ENCODE data around the gene DZIP1.
A peak's percentile ranks its signal among the peaks of the same experiment; 100 is the strongest.

Gene DZIP1

GRCh38 chr13:95596701-95597100 is 47.8 kb downstream of the DZIP1 start:
- POLR2A ChIA-PET (ENCODE audit: low non-redundant PET): no interaction called here
- TF ChIP-seq CTCF (conservative IDR thresholded peaks at IDR 0.05; ENCODE audit: low read depth): no peak
- no peak overlapping the region for H3K27ac ChIP-seq
- DNase-seq (ENCODE audit: low spot score): no peak
- CTCF ChIA-PET: no interaction called here

GRCh38 chr13:95593462-95593861 is 51.0 kb downstream of the DZIP1 start:
- POLR2A ChIA-PET (ENCODE audit: low non-redundant PET): no interaction called here
- DNase-seq (ENCODE audit: low spot score): no peak
- CTCF ChIA-PET: no interaction called here
- H3K27ac ChIP-seq: no peak overlapping the region
- TF ChIP-seq CTCF (conservative IDR thresholded peaks at IDR 0.05; ENCODE audit: low read depth): no peak

GRCh38 chr13:95588721-95589120 is 55.8 kb downstream of the DZIP1 start:
- no peak overlapping the region for H3K27ac ChIP-seq
- POLR2A ChIA-PET (ENCODE audit: low non-redundant PET): no interaction called here
- CTCF ChIA-PET: no interaction called here
- TF ChIP-seq CTCF (conservative IDR thresholded peaks at IDR 0.05; ENCODE audit: low read depth): no peak
- DNase-seq (ENCODE audit: low spot score): no peak

- TF ChIP-seq CTCF (conservative IDR thresholded peaks at IDR 0.05; ENCODE audit: low read depth): no peak
- ChIA-PET POLR2A (ENCODE audit: low non-redundant PET) (no interaction called here), CTCF (no interaction called here)
- H3K27ac ChIP-seq: no peak overlapping the region
- DNase-seq (ENCODE audit: low spot score): no peak
Observed at GRCh38 chr13:95588134-95588533, 56.4 kb downstream of the DZIP1 start.

GRCh38 chr13:95585867-95586266 is 58.6 kb downstream of the DZIP1 start:
- no peak for DNase-seq (ENCODE audit: low spot score)
- POLR2A ChIA-PET (ENCODE audit: low non-redundant PET): no interaction called here
- CTCF ChIA-PET: no interaction called here
- TF ChIP-seq CTCF (conservative IDR thresholded peaks at IDR 0.05; ENCODE audit: low read depth): no peak
- H3K27ac ChIP-seq: no peak overlapping the region

GRCh38 chr13:95579303-95579702 is 65.2 kb downstream of the DZIP1 start:
- no peak for DNase-seq (ENCODE audit: low spot score)
- ChIA-PET CTCF (no interaction called here), POLR2A (ENCODE audit: low non-redundant PET) (no interaction called here)
- H3K27ac ChIP-seq: no peak overlapping the region
- TF ChIP-seq CTCF (conservative IDR thresholded peaks at IDR 0.05; ENCODE audit: low read depth): no peak

- CTCF ChIA-PET: no interaction called here
- POLR2A ChIA-PET (ENCODE audit: low non-redundant PET): no interaction called here
Observed at GRCh38 chr13:95573221-95573620, 71.3 kb downstream of the DZIP1 start.

More at GRCh38 chr13:95573221-95573620, 71.3 kb downstream of the DZIP1 start:
- peak; percentile 64 for DNase-seq (ENCODE audit: low spot score)
- H3K27ac ChIP-seq: no peak overlapping the region
- no peak for TF ChIP-seq CTCF (conservative IDR thresholded peaks at IDR 0.05; ENCODE audit: low read depth)
